K562 (cell line): ENCODE results near the gene CNNM3. TPM values are rescaled to one million over a fixed set of nuclear protein-coding genes. Genes with fewer than 3 reads are reported as not detected.

Source experiments
- ATAC-seq: fragments of 200-7000 bp; cut with Tn5 transposase; 3 replicates; pipeline ENCODE4 v1.9.1; 2020; ENCODE audit warnings: moderate library complexity
- BruUV-seq: library from RNA; stranded (reverse); fragments of 400-500 nt; replicated peaks from 2 replicates; lab custom pipeline; 2021; lab: Mats Ljungman, UMichigan
- CTCF ChIA-PET: fragments of 300-600 bp; formaldehyde crosslinking; extraction: SDS; loops from one replicate; lab custom pipeline; 2021; ENCODE audit warnings: low intra/inter-chr PET ratio; lab: Yijun Ruan, JAX
- POLR2A ChIA-PET: fragments of 300-600, 350-650 bp; sonication (Branson Sonifier 250); formaldehyde crosslinking; extraction: SDS; loops from one replicate; lab custom pipeline; 2021; ENCODE audit warnings: antibody characterized with exemption, inconsistent platforms; lab: Yijun Ruan, JAX
- DNase-seq, 4 experiments: peaks; one replicate each; pipeline versions ENCODE4 v3.0.0 to v3.0.0-alpha.2; 2011 to 2018; ENCODE audit warnings: low spot score in 3 of 4, mixed read lengths in 3 of 4; ENCODE audit errors: extremely low read depth in 1 of 4
- FAIRE-seq: peaks from 2 replicates; lab custom pipeline; 2011; peaks lifted over from hg19 to GRCh38; lab: Jason Lieb, UNC
- H2AFZ ChIP-seq: 2 replicates; pipeline ENCODE4 v1.6.0; 2011; ENCODE audit warnings: low read depth, low read length, control low read depth, inconsistent platforms
- H3K27ac ChIP-seq: fragments of 200-600 bp; 3 replicates; pipeline ENCODE4 v1.8.0; 2011; ENCODE audit warnings: low read depth, mild to moderate bottlenecking, control low read depth, inconsistent platforms, low read length, moderate library complexity, mixed read lengths; ENCODE audit errors: extremely low read depth
- H3K27me3 ChIP-seq, 2 experiments: fragments of 300-600 bp in 1 of 2; 2 replicates in 1 of 2; 3 replicates in 1 of 2; pipeline versions ENCODE4 v1.6.0 to v1.8.0; 2011; ENCODE audit warnings: inconsistent platforms in 2 of 2, low read length in 2 of 2, mild to moderate bottlenecking in 1 of 2, mixed read lengths in 1 of 2, moderate library complexity in 1 of 2; ENCODE audit not compliant: control insufficient read depth in 2 of 2, insufficient read depth in 2 of 2
- H3K36me3 ChIP-seq: fragments of 300-600 bp; 3 replicates; pipeline ENCODE4 v1.8.0; 2011; ENCODE audit warnings: mild to moderate bottlenecking, low read length, inconsistent platforms; ENCODE audit not compliant: control insufficient read depth, insufficient read depth
- H3K4me1 ChIP-seq, 2 experiments: fragments of 200-600 bp in 1 of 2; replicated peaks in 1 of 2; 2 replicates in 1 of 2; 3 replicates in 1 of 2; pipeline versions ENCODE4 v1.5.1 to v1.8.0; 2011; ENCODE audit warnings: inconsistent platforms in 2 of 2, low read length in 2 of 2, mild to moderate bottlenecking in 1 of 2, mixed read lengths in 1 of 2, moderate library complexity in 1 of 2; ENCODE audit not compliant: control insufficient read depth in 2 of 2, insufficient read depth in 2 of 2
- H3K4me2 ChIP-seq: 2 replicates; pipeline ENCODE4 v1.6.1; 2011; ENCODE audit warnings: low read length, control low read depth, inconsistent platforms, mixed read lengths; ENCODE audit not compliant: insufficient read depth
- H3K4me3 ChIP-seq: fragments of 200-600 bp; sonication (generic), shearing (Covaris generic); 2 replicates; pipeline ENCODE4 v1.5.1; 2016; ENCODE audit warnings: control low read depth, inconsistent platforms
- H3K79me2 ChIP-seq: fragments of 200-600 bp; 3 replicates; pipeline ENCODE4 v1.8.0; 2011; ENCODE audit warnings: low read length, inconsistent platforms; ENCODE audit not compliant: control insufficient read depth, insufficient read depth
- H3K9ac ChIP-seq, 2 experiments: 2 replicates each; pipeline versions ENCODE4 v1.6.0 to v1.6.1; 2011; ENCODE audit warnings: low read depth in 2 of 2, low read length in 2 of 2, control low read depth in 1 of 2, inconsistent platforms in 1 of 2, mild to moderate bottlenecking in 1 of 2, mixed read lengths in 1 of 2; ENCODE audit not compliant: insufficient read depth in 1 of 2
- H3K9me1 ChIP-seq: one replicate; pipeline ENCODE4 v1.6.0; 2011; ENCODE audit warnings: inconsistent platforms, mild to moderate bottlenecking, low read length, moderate library complexity; ENCODE audit not compliant: control insufficient read depth, insufficient read depth
- H3K9me3 ChIP-seq: replicated peaks from 2 replicates; pipeline ENCODE4 v1.5.1; 2011; ENCODE audit warnings: low read depth, low read length, inconsistent platforms; ENCODE audit not compliant: control insufficient read depth, insufficient read depth
- H4K20me1 ChIP-seq: replicated peaks from 2 replicates; pipeline ENCODE4 v1.6.1; 2011; ENCODE audit warnings: low read length, inconsistent platforms, mixed read lengths; ENCODE audit not compliant: control insufficient read depth, insufficient read depth
- BRCA1 ChIP-seq, 2 experiments: fragments of 450-650 bp in 1 of 2; sonication (generic) in 1 of 2; formaldehyde crosslinking in 1 of 2; IDR thresholded peaks; 2 replicates each; pipeline versions ENCODE4 v1.5.0 to v1.6.1; 2017 to 2020; ENCODE audit warnings: mild to moderate bottlenecking in 1 of 2, missing genetic modification reagents in 1 of 2
- CBX8 ChIP-seq: fragments of 200-600 bp; sonication (generic); IDR thresholded peaks from 2 replicates; pipeline ENCODE4 v1.6.1; 2012; ENCODE audit warnings: borderline replicate concordance, mixed run types, low read depth, mild to moderate bottlenecking, moderate library complexity, mixed read lengths, low read length, control low read depth, inconsistent platforms; ENCODE audit not compliant: poor library complexity, severe bottlenecking; ENCODE audit errors: extremely low read depth
- CC2D1A ChIP-seq: fragments of 450-650 bp; IDR thresholded peaks from 2 replicates; pipeline ENCODE4 v1.6.1; 2017; ENCODE audit warnings: mild to moderate bottlenecking
- CHD7 ChIP-seq: fragments of 200-600 bp; sonication (generic); IDR thresholded peaks from one replicate; pipeline ENCODE4 v1.6.1; 2012; ENCODE audit warnings: mild to moderate bottlenecking, low read depth, low read length, inconsistent platforms
- CTBP1 ChIP-seq: fragments of 450-650 bp; IDR thresholded peaks from 2 replicates; pipeline ENCODE4 v1.6.1; 2016; ENCODE audit warnings: borderline replicate concordance
- HNRNPL ChIP-seq: fragments of 200-400 bp; formaldehyde crosslinking; IDR thresholded peaks from 2 replicates; pipeline ENCODE4 v1.6.1; 2017; ENCODE audit warnings: low read depth, mild to moderate bottlenecking, low read length
- IFI16 ChIP-seq: fragments of 250-450 bp; sonication (Bioruptor Pico); IDR thresholded peaks from 2 replicates; pipeline ENCODE4 v2.1.2; 2022; ENCODE audit warnings: mild to moderate bottlenecking, inconsistent platforms
- PCBP1 ChIP-seq: fragments of 200-400 bp; formaldehyde crosslinking; IDR thresholded peaks from 2 replicates; pipeline ENCODE4 v1.6.1; 2018; ENCODE audit warnings: mild to moderate bottlenecking, low read depth, low read length; ENCODE audit not compliant: poor library complexity, severe bottlenecking
- RBFOX2 ChIP-seq: fragments of 200-400 bp; formaldehyde crosslinking; IDR thresholded peaks from 2 replicates; pipeline ENCODE4 v1.6.1; 2017; ENCODE audit warnings: low read depth, mild to moderate bottlenecking, low read length, moderate library complexity
- STAT5B ChIP-seq: fragments of 250-450 bp; sonication (Bioruptor Pico); IDR thresholded peaks from 2 replicates; pipeline ENCODE4 v1.8.0; 2021; ENCODE audit warnings: mild to moderate bottlenecking, inconsistent platforms
- ZNF699 ChIP-seq: fragments of 250-450 bp; sonication (Bioruptor Pico); IDR thresholded peaks from 2 replicates; pipeline ENCODE4 v1.8.0; 2021; ENCODE audit warnings: mild to moderate bottlenecking, moderate library complexity; ENCODE audit not compliant: insufficient replicate concordance
- WGBS: fragments of 100-300 bp; shearing (Covaris generic); methylation state at CpG from one replicate; pipeline ENCODE4 v1.1.6; 2016; ENCODE audit warnings: low coverage, mixed read lengths; ENCODE audit not compliant: insufficient coverage; ENCODE audit errors: missing lambda C conversion rate; 5-methylcytosine and 5-hydroxymethylcytosine counted together
- in situ Hi-C: fragments of 300-500 bp; cut with MboI; formaldehyde crosslinking; loops from 4 replicates; pipeline ENCODE4 v1.15.0; 2018; ENCODE audit warnings: inconsistent platforms, mixed read lengths
- intact Hi-C: fragments of 100-400 bp; cut with micrococcal nuclease; formaldehyde crosslinking; loops from 2 replicates; pipeline ENCODE4 v1.14.2; 2022
- polyA plus RNA-seq, 8 experiments: library from polyadenylated mRNA; depleted of rRNA in 4 of 8; stranded (reverse) in 5 of 8; unstranded in 3 of 8; fragments of >200 nt; fragmentation: Nextera tagmentation in 2 of 8; fragmentation: Illumina TruSeq in 1 of 8; extraction: Ambion mirVana in 2 of 8; extraction: Trizol in 1 of 8; gene quantifications; 2 replicates each; pipeline versions ENCODE4 v1.2.1 to v1.2.3, GENCODE V29; 2011 to 2014; ENCODE audit warnings: inconsistent platforms in 1 of 8, missing spikeins in 1 of 8
- total RNA-seq, 7 experiments: library from RNA; depleted of rRNA in 6 of 7; stranded (reverse); fragments of >200 nt in 6 of 7; fragmentation: Illumina TruSeq in 2 of 7; extraction: Trizol in 2 of 7; gene quantifications; 2 replicates each; pipeline versions ENCODE4 v1.2.1 to v1.2.3, GENCODE V29; 2011 to 2021; ENCODE audit warnings: low replicate concordance in 1 of 7

Gene CNNM3
- total and polyA plus RNA-seq, 9 of the 15 experiments (the other 6 are each of a cell fraction or from before 2014, with no cell fraction given) = 1.4 to 16.9 (median 6.5) TPM

GRCh38 chr2:96861074-96861473, 45.0 kb downstream of the CNNM3 start:
- intact Hi-C loops (no loop called here), in situ Hi-C loops (loop anchor here (25.0 kb wide), 1 partner anchor 251 kb away; the partner anchor contains the start of gene ANKRD36)
- no peak overlapping the region for H2AFZ ChIP-seq
- POLR2A ChIA-PET = interaction anchor here (0.6 to 6.8 kb wide), 3 partner anchors 12 to 43 kb away, joined by 3 to 67 read pairs (median 3); partner anchors contain the start of gene SEMA4C
- H3K79me2 ChIP-seq = peaks cover 40% of the 10 kb centered on the region
- no TSS peak for BruUV-seq
- H3K9me3 ChIP-seq = no peaks in the 10 kb centered on the region
- peaks cover 3% of the 10 kb centered on the region for H3K9me1 ChIP-seq
- 89% methylated on average over 4 of the region's 17 CpGs for WGBS
- CTCF ChIA-PET = no interaction called here
- H4K20me1 ChIP-seq = no peaks in the 10 kb centered on the region
- FAIRE-seq (no peak), DNase-seq (no peak), ATAC-seq (no peak)
- no peaks in the 10 kb centered on the region for H3K27me3 ChIP-seq
- H3K4me3 ChIP-seq = no peak overlapping the region
- peaks cover 24 to 72% of the 10 kb centered on the region in 2 experiments for H3K4me1 ChIP-seq
- H3K36me3 ChIP-seq = peaks cover 59% of the 10 kb centered on the region
- H3K4me2 ChIP-seq = no peak overlapping the region
- 0 out of 4 replicates have a peak overlapping the region, but pooled peaks of 1 of the 2 experiments have one; percentile 26 for H3K9ac ChIP-seq
- H3K27ac ChIP-seq = no peak overlapping the region
- TF ChIP-seq HNRNPL = 0 out of 2 replicates have a peak, but pooled peaks have one; percentile 18
- TF ChIP-seq CBX8 = no peak
- TF ChIP-seq ZNF699 (CRISPR knock-in tag) = no peak
- TF ChIP-seq BRCA1 (IDR thresholded peaks at IDR 0.05) = no peak
- no peak for TF ChIP-seq BRCA1 (CRISPR knock-in tag; IDR thresholded peaks at IDR 0.05)
- no peak for TF ChIP-seq CHD7
- TF ChIP-seq IFI16 = no peak
- peak; percentile 53; the same call in 1 of the 2 replicates for TF ChIP-seq RBFOX2
- no peak for TF ChIP-seq STAT5B (CRISPR knock-in tag)
- TF ChIP-seq PCBP1 = peak; percentile 25
- TF ChIP-seq CC2D1A = no peak
- TF ChIP-seq CTBP1 = no peak
